Erythroblast (primary cell): ENCODE data around the gene DHRS13.

Source experiments
- GATA1 ChIP-seq: IDR thresholded peaks from 2 replicates; pipeline ENCODE4 v1.6.1; 2011; ENCODE audit warnings: low read depth, mild to moderate bottlenecking, control low read depth, low read length, moderate library complexity
- POLR2A ChIP-seq: IDR thresholded peaks from 2 replicates; pipeline ENCODE4 v1.6.1; 2011; ENCODE audit warnings: mild to moderate bottlenecking, low read length

GRCh38 chr17:28900986-28901726, 1.7 kb downstream of the DHRS13 start:
- TF ChIP-seq POLR2A: no peak
- TF ChIP-seq GATA1: no peak
